Activated naive CD4-positive, alpha-beta T cell treated with anti-CD3 and anti-CD28 coated beads, Interleukin-2, amount 50 U/mL, for 72 hours (primary cell): ENCODE measurements around the gene RBM15. TPM values are rescaled to one million over a fixed set of nuclear protein-coding genes. Genes with fewer than 3 reads are reported as not detected.

Experiments used
- ATAC-seq, 2 donors: fragments of 150-1000 bp; cut with Tn5 transposase; 2 replicates each; pipeline ENCODE4 v1.10.0; 2021; ENCODE audit warnings: mild to moderate bottlenecking in 2 of 2, moderate library complexity in 2 of 2
- DNase-seq, 2 donors: peaks; one replicate each; pipeline ENCODE4 v3.0.0; 2021 to 2022; ENCODE audit warnings: low spot score in 2 of 2
- H3K27ac Mint-ChIP-seq, 2 donors: one replicate each; pipeline ENCODE4 v1.8.0; 2022; ENCODE audit warnings: mild to moderate bottlenecking in 2 of 2, mixed read lengths in 2 of 2
- H3K36me3 Mint-ChIP-seq, 2 donors: one replicate each; pipeline ENCODE4 v1.8.0; 2022; ENCODE audit warnings: mixed read lengths in 2 of 2
- H3K9me3 Mint-ChIP-seq, 2 donors: one replicate each; pipeline ENCODE4 v1.8.0; 2022; ENCODE audit warnings: mixed read lengths in 2 of 2
- total RNA-seq, 2 donors: library from RNA; stranded (reverse); gene quantifications; one replicate each; pipeline ENCODE4 v1.2.3, GENCODE V29; 2022

Gene RBM15
- total RNA-seq, 2 donors from 2014 or later = 71.0 to 173 TPM

DNA sequence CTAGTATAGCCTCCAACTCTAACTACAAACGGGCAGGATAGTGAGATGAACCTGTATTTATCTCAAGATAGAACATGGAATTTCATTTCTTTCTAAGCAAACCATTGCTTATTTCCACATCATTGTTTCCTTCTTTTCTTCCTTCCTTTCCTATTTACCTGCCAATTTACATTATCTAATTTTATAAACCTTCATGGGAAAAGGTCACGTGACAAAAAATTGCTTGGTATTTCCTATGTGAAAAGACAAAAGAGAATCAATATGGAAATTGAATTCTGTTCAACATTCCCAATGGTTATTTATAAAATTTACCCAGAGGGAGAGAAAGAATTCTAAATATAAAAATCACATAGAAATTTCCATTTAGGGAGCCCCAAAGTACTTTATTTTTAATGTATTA lies 22.4 kb upstream of the RBM15 start:
- Mint-ChIP-seq H3K27ac (no peak overlapping the region), H3K36me3 (no peaks in the 10 kb centered on the region), H3K9me3 (no peaks in the 10 kb centered on the region)
- no peak for DNase-seq
- no peak for ATAC-seq

- Mint-ChIP-seq H3K27ac (no peak overlapping the region), H3K36me3 (no peaks in the 10 kb centered on the region), H3K9me3 (no peaks in the 10 kb centered on the region)
- ATAC-seq (no peak), DNase-seq (no peak)
Observed at GRCh38 chr1:110318046-110318445, 21.1 kb upstream of the RBM15 start.

- peak overlapping the region in 1 of 2 donors; percentile 31 for H3K27ac Mint-ChIP-seq
- H3K9me3 Mint-ChIP-seq = no peaks in the 10 kb centered on the region
- H3K36me3 Mint-ChIP-seq = no peaks in the 10 kb centered on the region
- ATAC-seq = peak in 1 of 2 donors; percentile 39
- no peak for DNase-seq
Observed at GRCh38 chr1:110319332-110320167, 19.6 kb upstream of the RBM15 start.

GRCh38 chr1:110320168-110320518 lies 19.0 kb upstream of the RBM15 start:
- H3K27ac Mint-ChIP-seq = no peak overlapping the region
- ATAC-seq = peak in 1 of 2 donors; percentile 3
- no peak for DNase-seq

GRCh38 chr1:110321045-110321444 lies 18.1 kb upstream of the RBM15 start:
- Mint-ChIP-seq H3K9me3 (no peaks in the 10 kb centered on the region), H3K36me3 (no peaks in the 10 kb centered on the region), H3K27ac (no peak overlapping the region)
- ATAC-seq (no peak), DNase-seq (no peak)

More at GRCh38 chr1:110320168-110320518, 19.0 kb upstream of the RBM15 start:
- Mint-ChIP-seq H3K36me3 (no peaks in the 10 kb centered on the region), H3K9me3 (no peaks in the 10 kb centered on the region)

- Mint-ChIP-seq H3K36me3 (no peaks in the 10 kb centered on the region), H3K27ac (no peak overlapping the region), H3K9me3 (no peaks in the 10 kb centered on the region)
- no peak for DNase-seq
- ATAC-seq = no peak
Observed at GRCh38 chr1:110321846-110322245, 17.3 kb upstream of the RBM15 start.

- H3K9me3 Mint-ChIP-seq = no peaks in the 10 kb centered on the region
- H3K36me3 Mint-ChIP-seq = no peaks in the 10 kb centered on the region
- no peak for DNase-seq
- ATAC-seq = no peak
- no peak overlapping the region for H3K27ac Mint-ChIP-seq
Observed at GRCh38 chr1:110324667-110325066, 14.5 kb upstream of the RBM15 start.

DNA sequence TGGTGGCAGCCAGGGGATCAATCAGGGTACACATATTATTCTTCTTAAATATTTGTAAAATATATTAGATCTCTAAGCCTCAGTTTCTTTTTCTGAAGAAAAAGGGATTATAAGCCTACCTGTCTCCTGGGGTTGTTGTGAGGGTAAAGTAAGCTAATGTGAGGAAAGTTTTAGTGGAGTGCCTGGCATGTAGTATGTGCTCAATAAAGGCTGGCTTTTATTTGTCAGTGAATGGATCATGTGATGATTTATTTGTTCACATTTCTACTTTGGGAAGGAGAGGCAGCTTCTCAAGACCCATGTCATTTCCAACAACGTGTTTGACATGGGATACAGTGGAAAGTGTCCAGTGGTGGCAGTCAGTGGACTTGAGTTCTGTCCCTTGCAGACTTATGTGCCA lies 12.4 kb upstream of the RBM15 start:
- DNase-seq = no peak
- Mint-ChIP-seq H3K27ac (no peak overlapping the region), H3K36me3 (no peaks in the 10 kb centered on the region), H3K9me3 (no peaks in the 10 kb centered on the region)
- no peak for ATAC-seq

GRCh38 chr1:110328274-110328673 lies 10.9 kb upstream of the RBM15 start:
- DNase-seq (no peak), ATAC-seq (no peak)
- Mint-ChIP-seq H3K9me3 (no peaks in the 10 kb centered on the region), H3K27ac (no peak overlapping the region), H3K36me3 (no peaks in the 10 kb centered on the region)

DNA sequence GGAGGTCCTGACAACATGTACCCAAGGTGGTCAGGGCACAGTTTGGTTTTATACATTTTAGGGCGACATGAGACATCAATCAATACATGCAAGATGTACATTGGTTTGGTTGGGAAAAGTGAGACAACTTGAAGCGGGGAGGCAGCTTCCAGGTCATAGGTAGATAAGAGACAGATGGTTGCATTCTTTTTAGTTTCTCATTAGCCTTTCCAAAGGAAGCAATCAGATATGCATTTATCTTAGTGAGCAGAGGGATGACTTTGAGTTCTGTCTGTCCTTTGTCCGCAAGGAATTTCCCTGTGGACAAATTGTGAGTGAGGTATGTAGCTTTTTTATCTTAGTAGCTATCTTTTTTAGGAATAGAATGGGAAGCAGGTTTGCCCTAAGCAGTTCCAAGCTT lies 10.5 kb upstream of the RBM15 start:
- H3K36me3 Mint-ChIP-seq = no peaks in the 10 kb centered on the region
- no peak overlapping the region for H3K27ac Mint-ChIP-seq
- no peak for ATAC-seq
- no peaks in the 10 kb centered on the region for H3K9me3 Mint-ChIP-seq
- no peak for DNase-seq

- Mint-ChIP-seq H3K36me3 (peaks cover 6 to 12% of the 10 kb centered on the region in 2 donors), H3K9me3 (no peaks in the 10 kb centered on the region), H3K27ac (no peak overlapping the region)
- ATAC-seq = no peak
- DNase-seq = no peak
Observed at GRCh38 chr1:110335265-110335664, 3.9 kb upstream of the RBM15 start.

DNA sequence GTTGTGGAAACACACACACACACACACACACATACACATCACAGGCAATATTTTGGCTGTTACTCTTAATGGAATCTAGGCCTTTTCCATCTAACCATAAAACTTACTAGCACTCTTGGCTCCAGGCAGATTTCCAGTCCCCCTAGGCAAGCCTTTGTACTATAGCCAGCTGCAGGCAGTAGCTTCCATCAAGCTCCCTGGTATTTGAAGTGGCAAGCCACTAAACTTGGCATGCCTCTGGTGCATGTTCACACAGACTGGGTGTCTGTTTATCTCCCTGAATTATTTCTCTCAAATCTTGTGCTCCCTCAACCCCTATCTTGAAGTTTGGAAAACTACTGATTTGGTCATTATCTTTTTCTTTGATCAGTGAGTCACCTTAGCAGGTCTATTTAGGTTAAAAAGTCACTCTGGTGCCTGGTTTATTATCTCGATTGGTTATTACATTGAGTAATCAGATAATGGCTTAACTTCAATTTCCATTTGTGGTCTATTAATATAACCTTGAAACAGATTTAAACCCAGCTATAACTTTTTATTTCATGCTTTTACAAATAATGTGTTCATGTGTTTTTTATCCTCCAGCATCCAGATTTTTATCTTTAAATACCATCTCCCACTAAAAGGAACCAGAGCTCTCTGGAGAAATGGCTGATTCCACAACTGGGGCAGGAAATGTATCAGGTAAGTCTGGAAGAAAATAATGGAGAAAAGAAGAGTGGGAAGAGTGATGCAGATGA lies 2.7 kb upstream of the RBM15 start:
- no peaks in the 10 kb centered on the region for H3K9me3 Mint-ChIP-seq
- peak overlapping the region; percentile 71 to 85 for H3K27ac Mint-ChIP-seq
- ATAC-seq (no peak), DNase-seq (no peak)
- H3K36me3 Mint-ChIP-seq = peaks cover 18 to 24% of the 10 kb centered on the region in 2 donors

DNA sequence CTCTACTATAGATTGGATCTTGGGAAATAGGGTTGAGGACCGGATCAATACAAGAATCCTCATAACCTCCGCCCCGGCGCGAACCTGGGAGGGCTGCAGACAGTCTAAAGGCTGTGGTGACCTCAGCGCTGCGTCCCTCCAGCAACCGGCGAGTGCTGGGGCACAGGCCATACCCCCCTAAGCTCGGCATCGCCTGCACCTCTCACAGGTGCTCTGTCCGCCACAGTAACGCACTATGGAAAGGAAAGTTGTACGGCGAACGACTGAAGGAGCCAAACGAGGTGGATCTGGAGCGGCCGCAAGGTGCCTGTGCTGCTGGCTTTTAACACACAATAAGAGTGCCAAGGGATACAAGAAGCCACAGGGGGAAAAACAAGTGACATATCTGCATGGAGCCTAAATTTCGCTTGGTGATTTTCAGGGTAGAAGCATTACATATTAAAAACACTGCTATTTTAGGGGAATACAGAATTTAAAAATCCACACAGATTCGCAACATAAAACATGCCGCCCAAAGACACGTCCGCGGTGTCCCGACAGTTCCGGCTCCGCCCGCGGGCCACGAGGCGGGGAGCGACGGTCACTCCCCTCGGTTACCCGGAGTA lies 1.4 kb upstream of the RBM15 start:
- ATAC-seq = no peak
- DNase-seq = peak; percentile 48 to 63
- Mint-ChIP-seq H3K9me3 (no peaks in the 10 kb centered on the region), H3K36me3 (peaks cover 30 to 31% of the 10 kb centered on the region in 2 donors), H3K27ac (peak overlapping the region in 1 of 2 donors; percentile 98)

- ATAC-seq = peak; percentile 80 to 82
- DNase-seq = peak; percentile 89 to 97
- Mint-ChIP-seq H3K27ac (peak overlapping the region in 1 of 2 donors; percentile 98), H3K36me3 (peaks cover 30 to 37% of the 10 kb centered on the region in 2 donors), H3K9me3 (no peaks in the 10 kb centered on the region)
Observed at GRCh38 chr1:110338309-110338885, 780 bp upstream of the RBM15 start.

GRCh38 chr1:110339407-110340206 lies 430 bp downstream of the RBM15 start:
- peaks cover 37 to 41% of the 10 kb centered on the region in 2 donors for H3K36me3 Mint-ChIP-seq
- no peak overlapping the region for H3K27ac Mint-ChIP-seq
- no peaks in the 10 kb centered on the region for H3K9me3 Mint-ChIP-seq
- DNase-seq (peak; percentile 68 to 78), ATAC-seq (peak; percentile 8 to 35)

- Mint-ChIP-seq H3K9me3 (no peaks in the 10 kb centered on the region), H3K36me3 (peaks cover 37 to 43% of the 10 kb centered on the region in 2 donors), H3K27ac (no peak overlapping the region)
- ATAC-seq (no peak), DNase-seq (no peak)
Observed at GRCh38 chr1:110340207-110340468, 961 bp downstream of the RBM15 start.
